ENCODE measurements around the gene FBLN1. TPM values are rescaled to one million over a fixed set of nuclear protein-coding genes. Genes with fewer than 3 reads are reported as not detected.

FBLN1 gene
- total RNA-seq, 6 experiments from 2014 or later, result 199 to 346 (median 326) TPM

GRCh38 chr22:45510376-45511232 lies 7.9 kb downstream of the FBLN1 start:
- no peak for TF ChIP-seq CTCF (IDR thresholded peaks at IDR 0.05)
- DNase-seq, result no peak
- peaks cover 15% of the 10 kb centered on the region for H3K36me3 Mint-ChIP-seq (ENCODE audit: low read depth)
- H3K9me3 Mint-ChIP-seq, result no peaks in the 10 kb centered on the region
- H3K27ac Mint-ChIP-seq, result peak overlapping the region; percentile 90
- no peaks in the 10 kb centered on the region; the same call in 1 of the 2 replicates for H3K27me3 Mint-ChIP-seq (ENCODE audit: insufficient read depth)
- H3K4me1 Mint-ChIP-seq (ENCODE audit: low read depth), result peaks cover 77% of the 10 kb centered on the region
- H3K4me3 Mint-ChIP-seq, result peak overlapping the region; percentile 42; the same call in 1 of the 2 replicates

DNA sequence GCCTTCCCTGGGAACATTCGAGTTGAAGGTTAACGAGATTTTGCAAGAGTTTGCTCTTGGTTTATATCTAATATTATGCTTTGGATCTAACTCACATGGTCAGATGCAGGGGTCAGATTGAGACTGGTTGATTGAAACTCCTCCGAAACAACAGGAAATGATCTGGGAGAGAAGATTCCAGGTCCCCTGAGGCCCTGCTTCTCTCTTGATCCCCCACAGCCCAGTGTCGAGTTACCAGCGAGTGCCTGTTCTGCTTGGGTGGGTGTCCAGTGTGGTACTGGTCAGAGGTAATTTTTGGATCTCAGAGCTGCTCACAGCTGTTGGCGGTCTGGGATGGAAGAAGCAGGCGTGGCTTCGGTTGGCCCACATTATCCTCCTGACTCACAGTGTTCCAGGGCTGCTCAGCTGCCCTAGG lies 9.2 kb downstream of the FBLN1 start:
- H3K27me3 Mint-ChIP-seq (ENCODE audit: insufficient read depth), result no peaks in the 10 kb centered on the region; the same call in 1 of the 2 replicates
- no peak for TF ChIP-seq CTCF (IDR thresholded peaks at IDR 0.05)
- H3K4me1 Mint-ChIP-seq (ENCODE audit: low read depth), result peaks cover 79% of the 10 kb centered on the region
- peaks cover 15% of the 10 kb centered on the region for H3K36me3 Mint-ChIP-seq (ENCODE audit: low read depth)
- H3K9me3 Mint-ChIP-seq, result no peaks in the 10 kb centered on the region
- peak overlapping the region; percentile 76 for H3K4me3 Mint-ChIP-seq
- peak; percentile 83 for DNase-seq
- H3K27ac Mint-ChIP-seq, result peak overlapping the region; percentile 90

GRCh38 chr22:45512363-45512762 lies 9.7 kb downstream of the FBLN1 start:
- TF ChIP-seq CTCF (IDR thresholded peaks at IDR 0.05), result peak; percentile 43; the same call in 1 of the 2 replicates
- peak overlapping the region; percentile 90 for H3K27ac Mint-ChIP-seq
- no peaks in the 10 kb centered on the region; the same call in 1 of the 2 replicates for H3K27me3 Mint-ChIP-seq (ENCODE audit: insufficient read depth)
- no peaks in the 10 kb centered on the region for H3K9me3 Mint-ChIP-seq
- H3K36me3 Mint-ChIP-seq (ENCODE audit: low read depth), result peaks cover 15% of the 10 kb centered on the region
- H3K4me1 Mint-ChIP-seq (ENCODE audit: low read depth), result peaks cover 78% of the 10 kb centered on the region
- peak overlapping the region; percentile 76 for H3K4me3 Mint-ChIP-seq
- DNase-seq, result no peak

- Mint-ChIP-seq H3K9me3 (no peaks in the 10 kb centered on the region), H3K4me1 (ENCODE audit: low read depth) (peaks cover 58% of the 10 kb centered on the region), H3K27ac (peak overlapping the region; percentile 65), H3K4me3 (no peak overlapping the region), H3K27me3 (ENCODE audit: insufficient read depth) (no peaks in the 10 kb centered on the region), H3K36me3 (ENCODE audit: low read depth) (peaks cover 15% of the 10 kb centered on the region; the same call in 1 of the 2 replicates)
- TF ChIP-seq CTCF (IDR thresholded peaks at IDR 0.05), result no peak
- no peak for DNase-seq
Observed at GRCh38 chr22:45515676-45516075, 13.0 kb downstream of the FBLN1 start.

- H3K9me3 Mint-ChIP-seq, result no peaks in the 10 kb centered on the region
- peaks cover 58% of the 10 kb centered on the region for H3K4me1 Mint-ChIP-seq (ENCODE audit: low read depth)
- no peak for TF ChIP-seq CTCF (IDR thresholded peaks at IDR 0.05)
- DNase-seq, result no peak
- H3K36me3 Mint-ChIP-seq (ENCODE audit: low read depth), result peaks cover 20% of the 10 kb centered on the region; the same call in 1 of the 2 replicates
- no peak overlapping the region for H3K4me3 Mint-ChIP-seq
- H3K27me3 Mint-ChIP-seq (ENCODE audit: insufficient read depth), result no peaks in the 10 kb centered on the region
- peak overlapping the region; percentile 65 for H3K27ac Mint-ChIP-seq
Observed at GRCh38 chr22:45516163-45516562, 13.5 kb downstream of the FBLN1 start.
